GM21619 (cell line): Measurements from ENCODE around the gene XXYLT1.

Experiments
- ATAC-seq: cut with Tn5 transposase; IDR thresholded peaks from one replicate; pipeline ENCODE4 v1.9.1; 2021; ENCODE audit not compliant: unreplicated experiment

XXYLT1 gene

GRCh38 chr3:195155570-195156241, 115.3 kb downstream of the XXYLT1 start:
- no peak for ATAC-seq

GRCh38 chr3:195154793-195155535, 116.0 kb downstream of the XXYLT1 start:
- ATAC-seq: no peak

- no peak for ATAC-seq
Observed at GRCh38 chr3:195154111-195154791, 116.7 kb downstream of the XXYLT1 start.

GRCh38 chr3:195153653-195154052, 117.3 kb downstream of the XXYLT1 start:
- ATAC-seq: no peak

GRCh38 chr3:195153130-195153529, 117.8 kb downstream of the XXYLT1 start:
- ATAC-seq: no peak

- ATAC-seq: no peak
Observed at GRCh38 chr3:195151866-195152541, 119.0 kb downstream of the XXYLT1 start.

GRCh38 chr3:195151402-195151801, 119.6 kb downstream of the XXYLT1 start:
- no peak for ATAC-seq

GRCh38 chr3:195150181-195151118, 120.5 kb downstream of the XXYLT1 start:
- ATAC-seq: peak; percentile 41

GRCh38 chr3:195149292-195150030, 121.5 kb downstream of the XXYLT1 start:
- ATAC-seq: no peak

GRCh38 chr3:195148549-195148948, 122.4 kb downstream of the XXYLT1 start:
- no peak for ATAC-seq

- peak; percentile 75 for ATAC-seq
Observed at GRCh38 chr3:195147649-195148080, 123.3 kb downstream of the XXYLT1 start.

GRCh38 chr3:195146131-195146530, 124.8 kb downstream of the XXYLT1 start:
- no peak for ATAC-seq

GRCh38 chr3:195145579-195145978, 125.4 kb downstream of the XXYLT1 start:
- no peak for ATAC-seq

- ATAC-seq: no peak
Observed at GRCh38 chr3:195143221-195143620, 127.7 kb downstream of the XXYLT1 start.

- ATAC-seq: no peak
Observed at GRCh38 chr3:195142519-195142918, 128.4 kb downstream of the XXYLT1 start.

GRCh38 chr3:195140816-195141793, 129.9 kb downstream of the XXYLT1 start:
- ATAC-seq: no peak

GRCh38 chr3:195140410-195140809, 130.5 kb downstream of the XXYLT1 start:
- ATAC-seq: no peak

- ATAC-seq: no peak
Observed at GRCh38 chr3:195139876-195140240, 131.1 kb downstream of the XXYLT1 start.
